Ovary (tissue), 3 donors: Measurements from ENCODE around the gene HABP2.

Experiments
- POLR2A ChIP-seq: fragments of 450-650 bp; IDR thresholded peaks from one replicate; pipeline ENCODE4 v1.6.1; 2017; ENCODE audit warnings: antibody characterized with exemption, mild to moderate bottlenecking, moderate library complexity
- TF ChIP-seq, protein P1 (sequence below), 3 donors: fragments of 450-650 bp in 2 of 3; fragments of 200-600 bp in 1 of 3; IDR thresholded peaks; one replicate each; pipeline versions ENCODE4 v1.5.1 to v1.8.0; 2016 to 2022; ENCODE audit warnings: antibody characterized with exemption in 3 of 3, mild to moderate bottlenecking in 1 of 3
- donor health status: DM: no; HTN: no; CAD: no.

DNA sequence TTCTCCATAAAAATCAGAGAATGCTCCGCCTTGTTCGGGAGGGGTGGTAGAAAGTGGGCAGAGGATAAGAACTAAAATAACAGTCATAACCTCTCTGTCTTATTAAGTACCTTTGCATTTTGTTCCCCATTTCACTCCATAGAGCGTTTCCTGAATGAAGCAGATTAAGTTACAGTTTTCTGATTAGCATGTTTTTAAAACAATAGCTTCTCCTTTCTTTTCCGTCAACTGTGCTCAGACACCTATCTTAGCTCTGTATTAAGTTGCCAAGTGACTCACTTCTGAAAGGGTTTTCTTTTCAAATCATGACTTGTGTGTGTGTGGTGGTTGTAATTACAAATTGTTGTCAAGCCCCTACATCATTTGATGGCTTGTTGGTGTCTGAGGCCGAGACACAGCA lies 1.4 kb downstream of the HABP2 start:
- TF ChIP-seq POLR2A = no peak
- TF ChIP-seq, protein P1, sequence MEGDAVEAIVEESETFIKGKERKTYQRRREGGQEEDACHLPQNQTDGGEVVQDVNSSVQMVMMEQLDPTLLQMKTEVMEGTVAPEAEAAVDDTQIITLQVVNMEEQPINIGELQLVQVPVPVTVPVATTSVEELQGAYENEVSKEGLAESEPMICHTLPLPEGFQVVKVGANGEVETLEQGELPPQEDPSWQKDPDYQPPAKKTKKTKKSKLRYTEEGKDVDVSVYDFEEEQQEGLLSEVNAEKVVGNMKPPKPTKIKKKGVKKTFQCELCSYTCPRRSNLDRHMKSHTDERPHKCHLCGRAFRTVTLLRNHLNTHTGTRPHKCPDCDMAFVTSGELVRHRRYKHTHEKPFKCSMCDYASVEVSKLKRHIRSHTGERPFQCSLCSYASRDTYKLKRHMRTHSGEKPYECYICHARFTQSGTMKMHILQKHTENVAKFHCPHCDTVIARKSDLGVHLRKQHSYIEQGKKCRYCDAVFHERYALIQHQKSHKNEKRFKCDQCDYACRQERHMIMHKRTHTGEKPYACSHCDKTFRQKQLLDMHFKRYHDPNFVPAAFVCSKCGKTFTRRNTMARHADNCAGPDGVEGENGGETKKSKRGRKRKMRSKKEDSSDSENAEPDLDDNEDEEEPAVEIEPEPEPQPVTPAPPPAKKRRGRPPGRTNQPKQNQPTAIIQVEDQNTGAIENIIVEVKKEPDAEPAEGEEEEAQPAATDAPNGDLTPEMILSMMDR (IDR thresholded peaks at IDR 0.05) = no peak
